OCI-LY3 (cell line): ENCODE results near the gene C14orf132.

Source experiments
- EZH2phosphoT487 ChIP-seq: fragments of 200-600 bp; shearing (Covaris generic); IDR thresholded peaks from 2 replicates; pipeline ENCODE4 v1.6.1; 2018; ENCODE audit warnings: antibody characterized with exemption, mixed run types, low read depth
- TF ChIP-seq, protein P1 (sequence below): fragments of 200-600, 300-600 bp; sonication (generic); IDR thresholded peaks from 2 replicates; pipeline ENCODE4 v1.5.1; 2014; ENCODE audit warnings: antibody characterized with exemption, low read length, low read depth

DNA sequence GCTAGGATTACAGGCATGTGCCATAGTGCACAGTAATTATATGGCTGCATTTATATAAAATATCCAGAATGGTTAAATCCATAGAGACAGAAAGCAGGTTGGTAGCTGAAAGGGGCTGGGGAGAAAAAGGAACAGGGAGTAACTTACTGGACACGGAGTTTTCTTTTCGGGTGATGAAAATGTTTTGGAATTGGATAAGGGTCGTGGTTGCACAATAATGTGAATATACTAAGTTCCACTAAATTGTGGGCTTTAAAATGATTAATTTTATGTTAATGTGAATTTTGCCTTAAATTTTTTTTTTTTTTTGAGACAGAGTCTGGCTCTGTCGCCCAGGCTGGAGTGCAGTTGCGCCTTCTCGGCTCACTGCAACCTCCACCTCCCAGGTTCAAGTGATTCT is 95.3 kb downstream of the C14orf132 start:
- TF ChIP-seq, protein P1, sequence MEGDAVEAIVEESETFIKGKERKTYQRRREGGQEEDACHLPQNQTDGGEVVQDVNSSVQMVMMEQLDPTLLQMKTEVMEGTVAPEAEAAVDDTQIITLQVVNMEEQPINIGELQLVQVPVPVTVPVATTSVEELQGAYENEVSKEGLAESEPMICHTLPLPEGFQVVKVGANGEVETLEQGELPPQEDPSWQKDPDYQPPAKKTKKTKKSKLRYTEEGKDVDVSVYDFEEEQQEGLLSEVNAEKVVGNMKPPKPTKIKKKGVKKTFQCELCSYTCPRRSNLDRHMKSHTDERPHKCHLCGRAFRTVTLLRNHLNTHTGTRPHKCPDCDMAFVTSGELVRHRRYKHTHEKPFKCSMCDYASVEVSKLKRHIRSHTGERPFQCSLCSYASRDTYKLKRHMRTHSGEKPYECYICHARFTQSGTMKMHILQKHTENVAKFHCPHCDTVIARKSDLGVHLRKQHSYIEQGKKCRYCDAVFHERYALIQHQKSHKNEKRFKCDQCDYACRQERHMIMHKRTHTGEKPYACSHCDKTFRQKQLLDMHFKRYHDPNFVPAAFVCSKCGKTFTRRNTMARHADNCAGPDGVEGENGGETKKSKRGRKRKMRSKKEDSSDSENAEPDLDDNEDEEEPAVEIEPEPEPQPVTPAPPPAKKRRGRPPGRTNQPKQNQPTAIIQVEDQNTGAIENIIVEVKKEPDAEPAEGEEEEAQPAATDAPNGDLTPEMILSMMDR = no peak
- no peak for TF ChIP-seq EZH2phosphoT487
